IMR-90 (cell line): ENCODE data around the gene ENTREP3. TPM values are rescaled to one million over a fixed set of nuclear protein-coding genes. Genes with fewer than 3 reads are reported as not detected.

Experiments used
- ATAC-seq: fragments of 200-7000 bp; cut with Tn5 transposase; 2 replicates; pipeline ENCODE4 v1.9.1; 2020; ENCODE audit warnings: low read depth, mild to moderate bottlenecking, moderate library complexity
- BruUV-seq: library from RNA; stranded (reverse); fragments of 400-500 nt; replicated peaks from 2 replicates; lab custom pipeline; 2021; lab: Mats Ljungman, UMichigan
- CTCF ChIA-PET: fragments of 300-600 bp; formaldehyde crosslinking; extraction: SDS; loops from one replicate; lab custom pipeline; 2021; ENCODE audit warnings: antibody characterized with exemption; lab: Yijun Ruan, JAX
- POLR2A ChIA-PET: fragments of 300-600 bp; sonication (Branson Sonifier 250); formaldehyde crosslinking; loops from one replicate; lab custom pipeline; 2022; ENCODE audit warnings: antibody characterized with exemption; ENCODE audit not compliant: unreplicated experiment; lab: Charles Lee
- DNase-seq: peaks from one replicate; pipeline ENCODE4 v3.0.0; 2013
- H2AFZ ChIP-seq: replicated peaks from 2 replicates; pipeline ENCODE3; 2013; ENCODE audit warnings: low read length, mild to moderate bottlenecking; ENCODE audit not compliant: poor library complexity
- H2AK5ac ChIP-seq: 2 replicates; pipeline ENCODE4 v1.6.1; 2013; ENCODE audit warnings: low read depth, low read length, inconsistent platforms
- H2AK9ac ChIP-seq: replicated peaks from 2 replicates; pipeline ENCODE3; 2013; ENCODE audit warnings: mild to moderate bottlenecking, low read depth, low read length, moderate library complexity; ENCODE audit not compliant: poor library complexity
- H2BK120ac ChIP-seq: 2 replicates; pipeline ENCODE4 v1.6.1; 2013; ENCODE audit warnings: low read depth, low read length, inconsistent platforms
- H2BK15ac ChIP-seq: 3 replicates; pipeline ENCODE4 v1.6.1; 2013; ENCODE audit warnings: low read depth, low read length, inconsistent platforms
- H2BK20ac ChIP-seq: 2 replicates; pipeline ENCODE4 v1.6.1; 2013; ENCODE audit warnings: low read depth, mild to moderate bottlenecking, inconsistent platforms, low read length, moderate library complexity
- H2BK5ac ChIP-seq: 2 replicates; pipeline ENCODE4 v1.6.1; 2013; ENCODE audit warnings: mild to moderate bottlenecking, low read depth, low read length, inconsistent platforms; ENCODE audit not compliant: poor library complexity, severe bottlenecking
- H3K14ac ChIP-seq: replicated peaks from 2 replicates; pipeline ENCODE4 v1.6.1; 2013; ENCODE audit warnings: low read depth, low read length, inconsistent platforms
- H3K18ac ChIP-seq: 2 replicates; pipeline ENCODE4 v1.6.1; 2013; ENCODE audit warnings: low read depth, low read length, control low read depth
- H3K23ac ChIP-seq: 2 replicates; pipeline ENCODE4 v1.6.1; 2013; ENCODE audit warnings: low read depth, low read length, inconsistent platforms
- H3K27ac ChIP-seq: 2 replicates; pipeline ENCODE4 v1.5.1; 2013; ENCODE audit warnings: mild to moderate bottlenecking, control low read depth, low read length; ENCODE audit not compliant: insufficient read depth
- H3K27me3 ChIP-seq: 2 replicates; pipeline ENCODE4 v1.6.1; 2013; ENCODE audit warnings: low read length; ENCODE audit not compliant: control insufficient read depth, insufficient read depth
- H3K36me3 ChIP-seq: 2 replicates; pipeline ENCODE4 v1.6.1; 2013; ENCODE audit warnings: low read length, mixed read lengths; ENCODE audit not compliant: control insufficient read depth, insufficient read depth
- H3K4ac ChIP-seq: 2 replicates; pipeline ENCODE4 v1.6.1; 2013; ENCODE audit warnings: low read depth, low read length, inconsistent platforms
- H3K4me1 ChIP-seq: 2 replicates; pipeline ENCODE4 v1.6.1; 2013; ENCODE audit warnings: low read length, mixed read lengths; ENCODE audit not compliant: control insufficient read depth, insufficient read depth
- H3K4me2 ChIP-seq: 2 replicates; pipeline ENCODE4 v1.6.1; 2013; ENCODE audit warnings: low read depth, mild to moderate bottlenecking, control low read depth, low read length, moderate library complexity
- H3K4me3 ChIP-seq: 2 replicates; pipeline ENCODE4 v1.5.1; 2013; ENCODE audit warnings: low read depth, mild to moderate bottlenecking, control low read depth, low read length, moderate library complexity; ENCODE audit not compliant: insufficient read depth
- H3K56ac ChIP-seq: 2 replicates; pipeline ENCODE4 v1.6.1; 2013; ENCODE audit warnings: low read length, inconsistent platforms; ENCODE audit not compliant: insufficient read depth; ENCODE audit errors: extremely low read depth
- H3K79me1 ChIP-seq, 2 experiments: 2 replicates each; pipeline ENCODE4 v1.6.1; 2013; ENCODE audit warnings: low read length in 2 of 2, inconsistent platforms in 1 of 2, low read depth in 1 of 2
- H3K9ac ChIP-seq: 2 replicates; pipeline ENCODE4 v1.6.1; 2013; ENCODE audit warnings: low read depth, low read length, control low read depth
- H3K9me1 ChIP-seq: 2 replicates; pipeline ENCODE4 v1.6.1; 2013; ENCODE audit warnings: low read length, inconsistent platforms; ENCODE audit not compliant: insufficient read depth
- H3K9me3 ChIP-seq: 2 replicates; pipeline ENCODE4 v1.6.1; 2013; ENCODE audit warnings: low read length; ENCODE audit not compliant: control insufficient read depth, insufficient read depth
- H4K20me1 ChIP-seq: 2 replicates; pipeline ENCODE4 v1.6.1; 2013; ENCODE audit warnings: low read length, inconsistent platforms; ENCODE audit not compliant: insufficient read depth
- H4K5ac ChIP-seq: 2 replicates; pipeline ENCODE4 v1.6.1; 2013; ENCODE audit warnings: mild to moderate bottlenecking, low read depth, low read length, control low read depth
- H4K8ac ChIP-seq, 2 experiments: 2 replicates each; pipeline ENCODE4 v1.6.1; 2013; ENCODE audit warnings: low read depth in 2 of 2, low read length in 2 of 2, control low read depth in 1 of 2, inconsistent platforms in 1 of 2
- H4K91ac ChIP-seq: 2 replicates; pipeline ENCODE4 v1.6.1; 2013; ENCODE audit warnings: low read depth, low read length, inconsistent platforms; ENCODE audit not compliant: insufficient read depth
- BHLHE40 ChIP-seq: fragments of 150-350 bp; IDR thresholded peaks from 2 replicates; pipeline ENCODE4 v1.6.1; 2016; ENCODE audit warnings: mild to moderate bottlenecking, low read depth, low read length
- CHD1 ChIP-seq: IDR thresholded peaks from 2 replicates; pipeline ENCODE4 v1.6.1; 2012; ENCODE audit warnings: low read depth, low read length, improper control_type of control experiment
- MAFK ChIP-seq: IDR thresholded peaks from 2 replicates; pipeline ENCODE4 v1.6.1; 2012; ENCODE audit warnings: low read depth, low read length, improper control_type of control experiment
- MAZ ChIP-seq: IDR thresholded peaks from 2 replicates; pipeline ENCODE4 v1.6.1; 2012; ENCODE audit warnings: low read depth, mild to moderate bottlenecking, low read length, improper control_type of control experiment, moderate library complexity, borderline replicate concordance
- MXI1 ChIP-seq: IDR thresholded peaks from 2 replicates; pipeline ENCODE4 v1.6.1; 2012; ENCODE audit warnings: low read depth, mild to moderate bottlenecking, low read length, moderate library complexity, borderline replicate concordance
- NFE2L2 ChIP-seq: fragments of 150-350 bp; IDR thresholded peaks from 2 replicates; pipeline ENCODE4 v1.6.1; 2016; ENCODE audit warnings: low read depth, mild to moderate bottlenecking, low read length
- POLR2A ChIP-seq: IDR thresholded peaks from 2 replicates; pipeline ENCODE4 v1.6.1; 2012; ENCODE audit warnings: mild to moderate bottlenecking, low read depth, low read length
- RAD21 ChIP-seq: IDR thresholded peaks from 2 replicates; pipeline ENCODE4 v1.6.1; 2012; ENCODE audit warnings: low read length, improper control_type of control experiment
- RCOR1 ChIP-seq: IDR thresholded peaks from 2 replicates; pipeline ENCODE4 v1.6.1; 2012; ENCODE audit warnings: mild to moderate bottlenecking, low read length, improper control_type of control experiment; ENCODE audit not compliant: insufficient replicate concordance
- RFX5 ChIP-seq: IDR thresholded peaks from 2 replicates; pipeline ENCODE4 v1.8.0; 2012; ENCODE audit warnings: low read depth, mild to moderate bottlenecking, low read length, moderate library complexity
- SMC3 ChIP-seq: fragments of 150-350 bp; IDR thresholded peaks from 2 replicates; pipeline ENCODE4 v1.6.1; 2016; ENCODE audit warnings: low read depth, mild to moderate bottlenecking, antibody characterized with exemption, low read length, moderate library complexity
- WGBS, 2 experiments: methylation state at CpG; one replicate each; pipeline versions ENCODE4 v1.1.5 to v1.1.7; 2013; ENCODE audit warnings: missing lambda C conversion rate in 2 of 2; ENCODE audit not compliant: insufficient read length in 1 of 2; ENCODE audit errors: extremely low coverage in 2 of 2; 5-methylcytosine and 5-hydroxymethylcytosine counted together
- dilution Hi-C: fragments of 300-500 bp; cut with HindIII; formaldehyde crosslinking; loops from one replicate; pipeline ENCODE4 v1.14.3; 2018; ENCODE audit warnings: low sequenced_read_pairs; ENCODE audit not compliant: unreplicated experiment
- in situ Hi-C: fragments of 300-500 bp; cut with MboI; formaldehyde crosslinking; loops from 3 replicates; pipeline ENCODE4 v1.14.3; 2019; ENCODE audit warnings: low sequenced_read_pairs, inconsistent platforms, mixed read lengths
- intact Hi-C: fragments of 100-400 bp; cut with micrococcal nuclease; formaldehyde crosslinking; loops from 2 replicates; pipeline ENCODE4 v1.10.0; 2022
- polyA plus RNA-seq, 3 experiments: library from polyadenylated mRNA; depleted of rRNA; stranded (reverse); fragments of >200 nt; gene quantifications; 2 replicates each; pipeline ENCODE4 v1.2.3, GENCODE V29; 2012; ENCODE audit warnings: low replicate concordance in 1 of 3
- total RNA-seq: library from RNA; depleted of rRNA; stranded (reverse); fragments of >200 nt; gene quantifications from 2 replicates; pipeline ENCODE4 v1.2.3, GENCODE V29; 2012
- TF ChIP-seq, protein P1 (sequence below): fragments of 150-350 bp; IDR thresholded peaks from 2 replicates; pipeline ENCODE4 v1.6.1; 2017; ENCODE audit warnings: mild to moderate bottlenecking, antibody characterized with exemption, low read length, low read depth
- TF ChIP-seq, protein P2 (sequence below): conservative IDR thresholded peaks from 2 replicates; pipeline ENCODE4 v1.5.1; 2012; ENCODE audit warnings: mild to moderate bottlenecking, low read depth, low read length, improper control_type of control experiment
- TF ChIP-seq, protein P3 (sequence below): fragments of 150-350 bp; IDR thresholded peaks from 2 replicates; pipeline ENCODE4 v1.6.1; 2016; ENCODE audit warnings: low read depth, mild to moderate bottlenecking, low read length, moderate library complexity, borderline replicate concordance

Gene ENTREP3
- total and polyA plus RNA-seq, 2 of the 4 experiments (the other 2 are of a cell fraction) = 1.4 to 23.8 TPM

DNA sequence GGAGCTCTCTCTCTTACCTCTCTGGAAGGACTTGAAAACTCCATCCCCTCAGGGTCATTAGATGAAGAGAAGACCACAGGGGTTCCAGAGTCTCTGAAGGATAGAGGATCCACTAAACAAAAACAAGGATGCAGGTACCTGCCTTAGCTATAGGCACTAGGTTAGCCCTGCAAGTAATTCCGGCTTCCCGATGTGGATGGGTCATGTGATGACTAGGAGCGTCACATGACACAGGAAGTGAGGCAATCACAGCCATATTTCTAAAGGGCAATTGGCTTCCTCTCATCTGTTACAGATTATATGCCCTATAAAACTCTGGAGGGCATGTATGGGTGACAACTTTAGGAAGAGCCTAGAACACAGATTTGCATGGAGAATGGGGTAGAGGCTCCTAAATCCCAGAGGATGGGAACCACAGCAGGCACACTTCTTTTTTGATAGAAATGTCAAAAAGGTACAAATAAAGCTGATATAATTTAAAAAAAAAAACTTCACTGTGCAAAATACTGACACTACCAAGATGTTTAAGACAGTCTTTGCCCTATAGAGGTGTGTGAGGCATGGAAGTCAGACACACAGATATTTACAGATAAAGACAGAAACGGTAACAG is 14.1 kb downstream of the ENTREP3 start:
- peak overlapping the region; percentile 77; the same call in 1 of the 2 replicates for H4K5ac ChIP-seq
- no peaks in the 10 kb centered on the region for H4K20me1 ChIP-seq
- POLR2A ChIA-PET = interaction anchor here (0.6 kb wide), 1 partner anchor 21 kb away, joined by 4 read pairs; the partner anchor contains the start of gene SCAMP3
- H3K4me3 ChIP-seq = peak overlapping the region; percentile 40
- H2BK5ac ChIP-seq = peak overlapping the region; percentile 20
- no peak overlapping the region for H2AK9ac ChIP-seq
- no peak overlapping the region for H2BK120ac ChIP-seq
- H2AK5ac ChIP-seq = peak overlapping the region; percentile 46; the same call in 1 of the 2 replicates
- H2BK15ac ChIP-seq = no peak overlapping the region
- H2BK20ac ChIP-seq = no peak overlapping the region
- no peak overlapping the region for H3K23ac ChIP-seq
- in situ Hi-C loops = no loop called here
- peak overlapping the region; percentile 56; the same call in 1 of the 2 replicates for H3K4me2 ChIP-seq
- H3K4ac ChIP-seq = peak overlapping the region; percentile 62; the same call in 1 of the 2 replicates
- no peak overlapping the region for H3K18ac ChIP-seq
- intact Hi-C loops = loop anchor here (1.0 kb wide), 1 partner anchor 33 kb away; the partner anchor contains the start of gene MTX1
- CTCF ChIA-PET = interaction anchor here (0.5 kb wide), 1 partner anchor 67 kb away, joined by 4 read pairs; no protein-coding TSS in a partner anchor
- H4K8ac ChIP-seq = peak overlapping the region; percentile 23 to 94
- DNase-seq (peak; percentile 83), ATAC-seq (peak; percentile 8; the same call in 1 of the 2 replicates)
- BruUV-seq = no TSS peak
- peak overlapping the region; percentile 89 for H2AFZ ChIP-seq
- H3K9me1 ChIP-seq = peaks cover 6% of the 10 kb centered on the region
- no peaks in the 10 kb centered on the region for H3K27me3 ChIP-seq
- H3K27ac ChIP-seq = no peak overlapping the region
- H4K91ac ChIP-seq = no peak overlapping the region
- H3K9ac ChIP-seq = peak overlapping the region; percentile 44; the same call in 1 of the 2 replicates
- no peaks in the 10 kb centered on the region for H3K9me3 ChIP-seq
- peaks cover 20% of the 10 kb centered on the region for H3K36me3 ChIP-seq
- H3K79me1 ChIP-seq = peaks cover 4 to 37% of the 10 kb centered on the region in 2 experiments; a peak in 3 of 4 replicates
- WGBS, 2 experiments = 100% methylated on average over 1 of the region's 4 CpGs; no CpG with 5 or more reads in 1 of the 2 experiments
- 0 out of 2 replicates have a peak overlapping the region, but pooled peaks have one; percentile 8 for H3K14ac ChIP-seq
- H3K4me1 ChIP-seq = peaks cover 6% of the 10 kb centered on the region; the same call in 1 of the 2 replicates
- dilution Hi-C loops = no loop called here
- no peak overlapping the region for H3K56ac ChIP-seq
- TF ChIP-seq, protein P1, sequence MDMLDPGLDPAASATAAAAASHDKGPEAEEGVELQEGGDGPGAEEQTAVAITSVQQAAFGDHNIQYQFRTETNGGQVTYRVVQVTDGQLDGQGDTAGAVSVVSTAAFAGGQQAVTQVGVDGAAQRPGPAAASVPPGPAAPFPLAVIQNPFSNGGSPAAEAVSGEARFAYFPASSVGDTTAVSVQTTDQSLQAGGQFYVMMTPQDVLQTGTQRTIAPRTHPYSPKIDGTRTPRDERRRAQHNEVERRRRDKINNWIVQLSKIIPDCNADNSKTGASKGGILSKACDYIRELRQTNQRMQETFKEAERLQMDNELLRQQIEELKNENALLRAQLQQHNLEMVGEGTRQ = peak; percentile 99
- no peak for TF ChIP-seq NFE2L2
- no peak for TF ChIP-seq MAZ
- TF ChIP-seq CHD1 = no peak
- TF ChIP-seq RAD21 = no peak
- TF ChIP-seq RFX5 = no peak
- no peak for TF ChIP-seq MXI1
- TF ChIP-seq SMC3 = no peak
- TF ChIP-seq, protein P2, sequence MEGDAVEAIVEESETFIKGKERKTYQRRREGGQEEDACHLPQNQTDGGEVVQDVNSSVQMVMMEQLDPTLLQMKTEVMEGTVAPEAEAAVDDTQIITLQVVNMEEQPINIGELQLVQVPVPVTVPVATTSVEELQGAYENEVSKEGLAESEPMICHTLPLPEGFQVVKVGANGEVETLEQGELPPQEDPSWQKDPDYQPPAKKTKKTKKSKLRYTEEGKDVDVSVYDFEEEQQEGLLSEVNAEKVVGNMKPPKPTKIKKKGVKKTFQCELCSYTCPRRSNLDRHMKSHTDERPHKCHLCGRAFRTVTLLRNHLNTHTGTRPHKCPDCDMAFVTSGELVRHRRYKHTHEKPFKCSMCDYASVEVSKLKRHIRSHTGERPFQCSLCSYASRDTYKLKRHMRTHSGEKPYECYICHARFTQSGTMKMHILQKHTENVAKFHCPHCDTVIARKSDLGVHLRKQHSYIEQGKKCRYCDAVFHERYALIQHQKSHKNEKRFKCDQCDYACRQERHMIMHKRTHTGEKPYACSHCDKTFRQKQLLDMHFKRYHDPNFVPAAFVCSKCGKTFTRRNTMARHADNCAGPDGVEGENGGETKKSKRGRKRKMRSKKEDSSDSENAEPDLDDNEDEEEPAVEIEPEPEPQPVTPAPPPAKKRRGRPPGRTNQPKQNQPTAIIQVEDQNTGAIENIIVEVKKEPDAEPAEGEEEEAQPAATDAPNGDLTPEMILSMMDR = no peak
- no peak for TF ChIP-seq BHLHE40
- TF ChIP-seq, protein P3, sequence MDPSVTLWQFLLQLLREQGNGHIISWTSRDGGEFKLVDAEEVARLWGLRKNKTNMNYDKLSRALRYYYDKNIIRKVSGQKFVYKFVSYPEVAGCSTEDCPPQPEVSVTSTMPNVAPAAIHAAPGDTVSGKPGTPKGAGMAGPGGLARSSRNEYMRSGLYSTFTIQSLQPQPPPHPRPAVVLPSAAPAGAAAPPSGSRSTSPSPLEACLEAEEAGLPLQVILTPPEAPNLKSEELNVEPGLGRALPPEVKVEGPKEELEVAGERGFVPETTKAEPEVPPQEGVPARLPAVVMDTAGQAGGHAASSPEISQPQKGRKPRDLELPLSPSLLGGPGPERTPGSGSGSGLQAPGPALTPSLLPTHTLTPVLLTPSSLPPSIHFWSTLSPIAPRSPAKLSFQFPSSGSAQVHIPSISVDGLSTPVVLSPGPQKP = no peak
- no peak for TF ChIP-seq POLR2A
- no peak for TF ChIP-seq RCOR1
- TF ChIP-seq MAFK = 0 out of 2 replicates have a peak, but pooled peaks have one; percentile 18
